ENCODE results near the gene TLE2.
A peak's percentile ranks its signal among the peaks of the same experiment; 100 is the strongest.
"Not testable (repeated sequence)": the region's sequence is repeated elsewhere in the genome, so short reads cannot be mapped to it uniquely, and the experiment has no call there.

Gene TLE2

DNA sequence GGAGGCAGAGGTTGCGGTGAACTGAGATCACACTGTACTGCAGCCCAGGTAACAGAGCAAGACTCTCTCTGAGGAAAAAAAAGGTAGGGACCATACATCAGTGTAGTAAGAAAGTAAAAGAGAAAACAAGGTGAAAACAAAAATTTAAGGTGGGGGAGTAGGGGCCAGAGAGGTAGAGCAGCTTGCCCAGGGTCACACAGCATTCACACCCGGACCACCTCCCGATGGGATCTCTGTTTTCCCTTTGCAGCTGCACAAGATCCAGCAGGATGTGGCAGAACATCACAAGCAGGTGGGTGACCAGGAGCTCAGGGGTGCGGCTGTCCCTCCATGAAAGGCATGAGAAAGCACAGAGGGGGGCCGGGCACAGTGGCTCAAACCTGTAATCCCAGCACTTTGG, 47.2 kb downstream of the TLE2 start:
- no peak for DNase-seq

DNA sequence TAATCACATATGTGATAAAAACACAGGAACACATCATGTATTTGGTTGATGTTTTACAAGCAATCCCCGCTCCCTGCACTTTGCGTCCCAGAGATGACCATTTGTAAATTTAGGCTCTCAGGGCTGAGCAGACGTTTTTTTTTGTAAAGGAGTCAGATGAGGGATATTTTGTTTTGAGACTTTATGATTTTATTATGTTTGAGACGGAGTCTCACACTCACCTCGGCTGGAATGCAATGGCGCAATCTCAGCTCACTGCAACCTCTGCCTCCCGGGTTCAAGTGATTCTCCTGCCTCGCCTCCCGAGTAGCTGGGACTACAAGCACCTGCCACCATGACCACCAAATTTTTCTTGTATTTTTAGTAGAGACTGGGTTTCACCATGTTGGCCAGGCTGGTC, 50.3 kb downstream of the TLE2 start:
- no peak for DNase-seq

DNA sequence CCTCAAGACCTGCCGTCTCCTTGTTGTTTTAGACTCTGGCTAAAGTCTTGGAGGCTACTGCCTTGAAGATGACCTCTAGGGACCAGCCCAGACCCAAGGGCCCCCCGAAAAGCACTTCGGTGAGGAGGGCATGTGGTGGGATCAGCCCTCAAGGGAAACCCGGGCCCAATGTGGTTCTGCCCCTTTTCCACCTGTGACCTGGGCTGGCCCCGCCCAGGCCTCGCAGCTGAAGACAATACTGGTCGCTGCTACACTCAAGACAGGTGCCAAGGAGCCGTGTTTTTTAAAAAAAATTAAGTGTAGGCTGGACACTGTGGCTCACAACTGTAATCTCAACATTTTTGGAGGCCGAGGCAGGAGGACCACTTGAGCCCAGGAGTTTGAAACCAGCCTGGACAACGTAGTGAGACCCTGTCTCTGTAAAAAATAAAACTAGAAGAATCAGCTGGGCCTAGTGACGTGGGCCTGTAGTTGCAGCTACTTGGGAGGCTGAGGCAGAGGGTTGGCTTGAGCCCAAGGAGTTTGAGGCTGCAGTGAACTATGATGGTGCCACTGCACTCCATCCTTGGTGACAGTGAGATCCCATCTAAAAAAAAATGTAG, 50.8 kb downstream of the TLE2 start:
- no peak for DNase-seq

GRCh38 chr19:2977746-2978138, 51.3 kb downstream of the TLE2 start:
- no peak for DNase-seq

DNA sequence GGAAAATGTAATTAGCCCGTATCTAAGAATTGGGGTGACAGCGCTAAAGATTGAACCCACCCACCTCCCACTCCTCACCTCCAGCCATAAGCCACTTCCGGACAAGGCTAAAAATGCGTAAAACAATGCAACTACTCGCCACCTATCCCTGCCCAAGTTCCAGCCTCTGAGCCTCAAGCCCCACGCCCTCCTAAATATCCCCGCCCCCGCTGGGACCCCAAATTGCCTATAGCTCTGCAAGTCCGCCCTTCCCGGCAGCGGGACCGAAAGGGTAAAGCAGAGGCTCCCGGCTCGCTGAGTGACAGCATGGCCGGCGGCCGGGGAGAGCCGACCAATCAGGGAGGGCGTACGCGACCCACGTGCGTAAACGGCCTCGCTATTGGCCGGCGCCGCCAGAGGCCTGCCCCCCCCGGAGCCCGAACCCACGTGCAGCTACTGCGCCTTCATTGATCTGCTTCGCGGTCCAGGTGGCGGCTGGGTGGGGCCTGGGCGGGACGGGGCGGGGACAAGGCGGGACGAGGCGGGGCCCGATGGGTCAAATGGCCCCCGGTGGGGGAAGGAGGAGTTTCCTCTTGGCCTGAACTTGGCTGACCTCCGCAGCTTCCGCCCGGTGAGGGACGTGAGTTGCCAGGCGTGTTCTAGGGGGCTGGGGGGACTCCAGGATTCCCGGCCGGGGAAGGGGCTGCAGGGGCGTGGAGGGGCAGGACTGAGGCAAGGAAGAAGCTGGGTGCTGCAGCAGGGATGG, 51.9 kb downstream of the TLE2 start, which contains the start of gene TLE6:
TLE6 (plus strand) TSS at position 564 of the 745 bp plus-strand sequence. CDS start 670 bp downstream, outside the sequence.
- DNase-seq = peak; percentile 92

- no peak for DNase-seq
Observed at GRCh38 chr19:2976609-2977000, 52.5 kb downstream of the TLE2 start.

GRCh38 chr19:2974342-2975041, 54.6 kb downstream of the TLE2 start:
- no peak for DNase-seq

DNA sequence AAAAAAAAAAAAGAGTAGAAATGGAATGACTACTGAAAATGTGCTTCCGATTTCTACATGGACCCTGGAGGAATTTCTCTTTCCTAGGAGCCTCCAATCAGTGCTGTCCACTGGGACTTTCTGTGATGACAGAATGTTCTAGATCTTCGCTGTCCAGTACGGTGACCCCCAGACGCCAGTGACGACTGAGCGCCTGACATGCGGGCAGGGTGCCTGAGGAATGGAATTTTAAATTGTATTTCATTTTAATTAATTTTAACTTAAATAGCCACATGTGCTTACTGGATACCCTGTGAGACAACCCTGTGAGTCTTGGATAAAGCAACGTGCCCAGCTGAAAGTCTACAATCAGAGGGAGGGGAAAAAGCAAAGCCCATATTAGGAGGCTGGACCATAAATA, 55.9 kb downstream of the TLE2 start:
- DNase-seq = no peak

DNA sequence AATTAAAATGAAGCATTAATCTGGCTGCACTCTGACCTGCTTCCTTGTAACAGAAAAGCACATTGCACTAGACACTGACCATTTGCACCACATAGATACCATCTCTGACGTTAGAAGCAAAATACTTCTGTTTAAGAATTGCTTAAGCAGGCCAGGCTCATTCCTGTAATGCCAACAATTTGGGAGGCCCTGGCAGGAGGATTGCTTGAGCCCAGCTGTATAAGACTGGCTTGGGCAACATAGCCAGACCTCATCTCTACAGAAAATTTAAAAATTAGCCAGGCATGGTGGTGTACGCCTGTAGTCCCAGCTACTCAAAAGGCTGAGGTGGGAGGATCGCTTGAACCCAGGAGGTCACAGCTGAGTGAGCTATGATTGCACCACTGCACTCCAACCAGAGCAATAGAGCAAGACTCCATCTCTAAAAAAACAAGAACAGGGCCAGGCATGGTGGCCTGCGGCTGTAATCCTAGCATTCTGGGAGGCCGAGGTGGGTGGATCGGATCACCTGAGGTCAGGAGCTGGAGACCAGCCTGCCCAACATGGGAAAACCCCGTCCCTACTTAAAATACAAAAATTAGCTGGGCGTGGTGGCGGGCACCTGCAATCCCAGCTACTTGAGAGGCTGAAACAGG, 58.8 kb downstream of the TLE2 start:
- no peak for DNase-seq

DNA sequence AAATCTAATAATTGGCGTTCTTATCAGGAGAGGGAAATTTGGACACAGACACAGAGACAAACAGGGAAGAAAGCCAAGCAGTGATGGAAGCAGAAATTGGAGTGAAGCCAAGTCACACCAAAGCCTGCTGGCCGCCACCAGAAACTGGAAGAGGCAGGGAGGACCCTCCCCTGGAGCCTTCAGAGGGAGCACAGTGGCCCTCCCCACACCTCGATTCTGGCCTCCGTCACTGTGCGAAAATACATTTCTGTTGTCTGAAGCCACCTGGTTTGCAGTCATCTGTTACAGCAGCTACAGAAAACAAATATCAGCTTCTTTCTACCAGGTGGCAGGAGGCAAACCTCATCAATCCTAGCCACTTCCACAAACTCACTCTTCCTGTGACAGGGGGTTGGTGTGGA, 60.0 kb downstream of the TLE2 start:
- no peak for DNase-seq

DNA sequence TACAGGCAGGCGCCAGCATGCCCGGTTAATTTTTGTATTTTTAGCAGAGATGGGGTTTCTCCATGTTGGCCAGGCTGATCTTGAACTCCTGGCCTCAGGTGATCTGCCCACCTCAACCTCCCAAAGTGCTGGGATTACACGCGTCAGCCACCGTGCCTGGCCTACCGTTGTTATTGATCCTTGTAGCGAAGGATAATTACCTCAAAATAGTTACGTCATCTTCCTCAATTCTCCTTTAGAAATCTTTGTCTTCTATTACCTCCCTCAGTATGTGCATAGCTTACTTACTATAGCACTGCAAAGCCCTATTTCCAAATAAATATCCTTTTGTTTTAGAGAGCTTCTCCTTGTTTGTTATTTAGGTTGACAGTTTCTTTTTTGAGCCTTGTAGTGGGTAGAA, 61.1 kb downstream of the TLE2 start:
- DNase-seq = no peak

- no peak for DNase-seq
Observed at GRCh38 chr19:2964874-2965273, 64.2 kb downstream of the TLE2 start.

- not testable (repeated sequence) for DNase-seq
Observed at GRCh38 chr19:2963631-2964030, 65.4 kb downstream of the TLE2 start.

DNA sequence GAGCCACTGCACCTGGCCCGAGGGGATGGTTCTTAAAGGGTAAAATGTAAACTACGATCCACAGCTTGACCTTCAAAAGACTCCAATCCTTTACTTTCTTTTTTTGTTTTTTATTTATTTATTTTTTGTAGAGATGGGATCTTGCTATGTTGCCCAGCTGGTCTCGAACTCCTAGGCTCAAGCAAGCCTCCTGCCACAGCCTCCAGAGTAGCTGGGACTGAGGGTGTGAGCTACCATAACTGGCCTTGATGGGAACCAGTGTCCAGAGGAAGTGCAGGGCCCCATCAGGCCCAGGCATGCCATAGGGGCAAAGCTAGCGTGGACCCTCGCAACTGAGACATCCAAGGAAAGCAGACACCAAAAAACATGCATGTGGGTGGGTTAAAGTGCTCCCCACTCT, 66.0 kb downstream of the TLE2 start:
- DNase-seq = no peak

DNA sequence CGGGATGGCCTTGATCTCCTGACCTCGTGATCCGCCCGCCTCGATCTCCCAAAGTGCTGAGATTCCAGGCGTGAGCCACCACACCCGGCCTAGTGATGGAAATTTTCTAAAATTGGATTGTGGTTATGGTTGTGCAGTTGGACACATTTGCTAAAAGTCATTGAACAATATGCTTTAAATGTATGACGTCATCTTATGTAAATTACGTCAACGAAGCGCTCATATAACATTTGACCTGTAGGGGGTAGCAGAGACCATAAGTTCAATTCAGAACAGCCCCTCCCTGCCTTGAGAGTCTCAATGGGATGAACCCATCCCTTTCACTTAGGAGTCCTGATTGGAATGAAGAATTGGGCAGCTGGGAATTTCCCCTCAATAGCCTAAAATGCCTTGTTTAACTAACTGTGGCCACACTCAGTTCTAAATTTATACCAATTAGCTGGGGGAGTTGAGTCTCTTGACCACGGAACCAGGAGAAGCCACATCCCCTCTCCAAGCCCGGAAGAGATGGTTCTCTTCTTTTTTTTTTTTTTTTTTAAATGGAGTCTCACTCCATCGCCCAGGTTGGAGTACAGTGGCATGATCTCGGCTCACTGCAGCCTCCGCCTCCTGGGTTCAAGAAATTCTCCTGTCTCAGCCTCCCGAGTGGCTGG, 66.9 kb downstream of the TLE2 start:
- DNase-seq = peak; percentile 29

DNA sequence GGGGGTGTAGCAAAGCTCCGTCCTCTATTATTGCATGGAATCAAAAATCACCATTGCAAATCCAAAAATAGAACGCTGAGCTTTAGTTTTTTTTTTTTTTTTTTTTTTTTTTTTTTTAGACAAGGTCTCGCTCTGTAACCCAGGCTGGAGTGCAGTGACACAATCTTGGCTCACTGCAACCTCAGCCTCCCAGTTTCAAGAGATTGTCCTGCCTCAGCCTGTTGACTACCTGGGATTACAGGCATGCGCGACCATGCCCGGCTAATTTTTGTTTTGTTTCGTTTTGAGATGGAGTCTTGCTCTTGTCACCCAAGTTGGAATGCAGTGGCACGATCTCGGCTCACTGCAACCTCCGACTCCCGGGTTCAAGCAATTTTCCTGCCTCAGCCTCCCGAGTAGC, 69.0 kb downstream of the TLE2 start:
- no peak for DNase-seq

DNA sequence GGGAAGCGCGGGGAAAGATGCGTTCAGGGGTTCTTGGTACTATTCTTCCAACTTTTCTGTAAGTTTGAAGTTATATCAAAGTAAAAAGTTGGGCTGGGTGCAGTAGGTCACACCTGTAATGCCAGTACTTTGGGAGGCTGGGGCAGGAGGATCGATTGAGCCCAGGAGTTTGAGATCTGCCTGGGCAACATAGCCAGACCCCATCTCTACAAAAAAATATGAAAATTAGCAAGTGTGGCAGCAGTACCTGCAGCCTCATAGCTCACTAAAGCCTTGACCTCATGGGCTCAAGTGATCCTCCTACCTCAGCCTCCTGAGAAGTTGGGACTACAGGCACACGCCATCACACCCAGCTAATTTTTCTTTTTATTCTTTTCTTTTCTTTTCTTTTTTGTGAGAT, 71.9 kb downstream of the TLE2 start:
- DNase-seq = no peak

DNA sequence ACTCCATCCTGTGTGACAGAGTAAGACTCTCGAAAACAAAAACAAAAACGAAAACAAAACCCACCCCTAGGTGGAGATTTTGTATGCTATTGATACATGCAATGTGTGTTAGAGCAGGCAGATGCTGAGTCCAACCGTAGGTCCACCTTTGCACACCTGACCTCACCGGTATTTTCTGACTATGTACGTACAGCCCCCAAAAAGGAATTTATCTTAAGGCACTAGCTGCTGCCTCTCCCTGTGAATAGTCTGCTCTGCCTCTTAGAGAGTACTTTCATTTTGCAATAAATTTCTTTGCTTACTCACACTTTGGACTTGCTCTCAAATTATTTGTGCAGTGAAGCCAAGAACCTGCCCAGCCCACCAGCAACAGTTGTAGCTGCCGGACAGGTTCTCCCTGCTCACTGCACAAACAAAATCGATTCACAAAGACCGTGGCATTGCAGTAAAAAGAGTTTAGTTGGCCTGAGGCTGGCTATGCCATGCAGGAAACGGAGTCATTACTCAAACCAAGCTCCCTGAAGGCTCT, 76.1 kb downstream of the TLE2 start:
- no peak for DNase-seq

DNA sequence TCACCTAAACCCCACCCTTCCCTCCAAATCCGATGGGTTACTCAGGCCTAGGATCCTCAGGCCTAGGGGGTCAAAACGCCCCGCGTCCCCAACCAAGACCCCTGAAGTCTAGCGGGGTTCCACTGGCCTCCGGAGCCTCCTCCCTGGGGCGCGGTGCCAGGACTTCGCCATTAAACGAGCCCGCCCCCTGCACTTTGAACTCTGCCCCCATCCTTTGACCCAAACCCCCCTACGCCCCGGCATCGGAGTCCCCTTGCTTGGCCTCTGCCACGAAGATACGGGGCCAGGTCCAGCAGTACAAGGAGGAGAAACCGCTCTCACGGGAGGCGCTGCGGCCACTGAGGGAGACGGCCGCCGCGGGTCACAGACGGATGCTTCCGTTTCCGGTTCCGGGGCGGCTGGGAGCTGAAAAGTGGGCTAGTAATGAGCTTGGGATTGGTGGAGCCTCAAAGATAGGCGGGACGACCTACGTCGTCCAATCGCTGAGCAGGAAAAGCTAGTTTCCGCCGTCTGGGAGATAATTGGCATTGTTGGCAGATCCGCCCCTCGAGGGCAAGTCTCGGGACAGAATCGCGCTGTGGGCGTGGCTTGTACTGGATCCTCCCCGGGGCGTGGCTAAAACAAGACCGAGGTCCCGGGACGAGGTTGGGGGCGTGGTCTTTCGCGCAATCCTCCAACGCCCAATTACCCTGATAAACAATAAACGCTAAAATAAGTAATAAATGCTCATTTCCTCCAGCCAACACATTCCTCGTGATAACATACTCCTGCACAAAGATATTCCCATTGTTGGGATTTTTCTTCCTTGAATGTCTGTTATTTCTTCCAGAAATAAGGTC, 78.6 kb downstream of the TLE2 start:
- peak; percentile 100 for DNase-seq

- DNase-seq = no peak
Observed at GRCh38 chr19:2949939-2950285, 79.2 kb downstream of the TLE2 start.
